Activated CD8-positive, alpha-beta memory T cell treated with anti-CD3 and anti-CD28 coated beads for 48 hours (primary cell): ENCODE results near the gene ACOX3.
"Not testable (repeated sequence)": the region's sequence is repeated elsewhere in the genome, so short reads cannot be mapped to it uniquely, and the experiment has no call there.

Experiments used
- DNase-seq, 3 experiments: peaks; one replicate each; pipeline ENCODE4 v3.0.0-alpha.2; 2020; ENCODE audit warnings: low read depth in 2 of 3, low spot score in 2 of 3

The ACOX3 gene

DNA sequence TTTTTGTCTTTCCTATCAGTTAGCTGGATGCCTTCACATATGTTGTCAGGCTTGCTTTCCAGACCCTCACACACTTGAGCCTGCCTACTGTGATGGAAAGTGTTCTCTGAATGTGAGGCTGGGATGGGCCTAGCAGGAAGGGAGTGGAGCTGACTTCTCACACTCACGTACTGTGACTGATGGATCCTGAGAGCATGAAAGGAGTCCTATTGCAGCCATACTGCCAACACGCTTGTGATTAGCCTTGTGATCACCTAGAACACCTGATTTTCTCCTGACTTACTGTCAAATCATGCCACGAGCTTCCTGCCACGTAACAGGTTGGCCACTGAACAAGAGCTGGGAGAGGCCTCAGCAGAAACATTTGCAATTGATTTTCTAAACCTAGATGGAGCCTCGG, 49.9 kb downstream of the ACOX3 start:
- no peak for DNase-seq

- no peak for DNase-seq
These were observed 52.0 kb downstream of the ACOX3 start for GRCh38 chr4:8388528-8388870.

DNA sequence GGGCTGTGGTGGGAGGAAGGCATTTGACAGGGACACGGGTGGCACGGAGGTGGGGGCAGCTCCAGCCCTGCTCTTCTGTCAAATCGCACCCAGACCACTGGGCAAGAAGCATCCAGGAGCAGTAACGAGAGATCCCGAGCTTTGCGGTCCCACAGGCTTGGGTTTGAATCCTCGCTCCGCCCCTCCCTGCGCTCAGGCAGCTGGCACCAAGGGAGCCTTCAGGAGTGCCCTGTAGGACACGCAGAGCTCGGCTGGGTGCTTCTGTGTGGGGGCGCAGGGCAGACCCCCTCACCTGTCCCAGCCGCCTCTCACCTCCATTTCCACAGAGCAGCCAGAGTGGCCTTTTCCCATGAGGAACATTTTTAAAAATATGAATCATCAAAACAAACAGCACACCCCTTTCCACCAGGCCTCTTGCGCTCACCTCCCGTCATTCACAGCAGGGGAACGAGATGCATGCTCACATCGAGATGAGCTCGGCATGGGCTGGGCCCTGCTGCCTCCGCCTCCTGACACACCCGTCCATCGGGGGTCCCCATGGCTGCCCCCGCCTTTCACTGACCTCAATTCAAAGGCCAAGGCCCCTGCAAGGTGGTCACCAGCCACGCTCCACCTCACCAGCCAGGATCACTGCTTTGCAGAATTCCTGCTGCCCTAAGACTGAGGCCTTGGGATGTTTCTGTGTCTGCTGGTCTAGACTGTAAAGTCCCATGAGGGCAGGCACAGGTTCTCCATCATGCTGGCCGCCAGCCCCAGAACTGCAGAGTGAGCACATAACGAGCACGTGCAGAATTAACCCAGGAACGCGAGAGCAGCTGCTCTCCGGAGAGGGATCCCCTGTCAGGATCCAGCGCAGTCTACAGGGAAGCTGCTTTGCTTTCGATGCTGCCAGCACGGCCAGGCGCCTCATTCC, 52.7 kb downstream of the ACOX3 start:
- no peak for DNase-seq

DNA sequence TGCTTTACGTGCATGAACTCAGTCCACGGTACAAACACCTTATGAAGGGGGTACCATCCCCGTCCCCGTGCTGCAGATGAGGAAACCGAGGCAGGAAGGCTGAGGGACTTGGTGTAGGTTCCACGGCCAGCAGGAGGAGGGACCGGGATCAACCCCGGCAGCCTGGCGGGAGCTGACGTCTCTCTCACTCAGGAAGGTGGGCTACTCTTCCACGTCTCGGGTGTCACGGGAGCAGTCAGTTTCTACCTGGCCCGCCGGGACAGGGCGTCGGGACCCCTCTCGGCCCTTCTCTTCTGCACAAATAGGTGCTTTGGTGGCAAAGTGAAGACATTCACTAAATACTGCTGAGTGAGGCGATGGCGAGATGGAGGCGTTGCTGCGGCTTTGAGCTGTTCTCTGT, 53.3 kb downstream of the ACOX3 start:
- no peak for DNase-seq

GRCh38 chr4:8386731-8387130, 53.8 kb downstream of the ACOX3 start:
- no peak for DNase-seq

DNA sequence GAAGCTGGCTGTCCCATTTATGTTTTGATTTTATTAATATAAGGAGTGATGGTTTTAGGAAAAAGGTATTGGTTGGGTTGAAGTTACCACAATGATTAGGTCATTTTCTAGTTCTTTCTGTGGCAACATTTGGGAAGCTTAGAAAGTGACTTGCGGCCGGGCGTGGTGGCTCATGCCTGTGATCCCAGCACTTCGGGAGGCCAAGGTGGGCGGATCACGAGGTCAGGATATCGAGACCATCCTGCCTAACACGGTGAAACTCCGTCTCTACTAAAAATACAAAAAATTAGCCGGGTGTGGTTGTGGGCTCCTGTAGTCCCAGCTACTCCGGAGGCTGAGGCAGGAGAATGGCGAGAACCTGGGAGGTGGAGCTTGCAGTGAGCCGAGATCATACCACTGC, 54.4 kb downstream of the ACOX3 start:
- not testable (repeated sequence) for DNase-seq

- DNase-seq, result no peak
These were observed 54.9 kb downstream of the ACOX3 start for GRCh38 chr4:8385611-8386010.

DNA sequence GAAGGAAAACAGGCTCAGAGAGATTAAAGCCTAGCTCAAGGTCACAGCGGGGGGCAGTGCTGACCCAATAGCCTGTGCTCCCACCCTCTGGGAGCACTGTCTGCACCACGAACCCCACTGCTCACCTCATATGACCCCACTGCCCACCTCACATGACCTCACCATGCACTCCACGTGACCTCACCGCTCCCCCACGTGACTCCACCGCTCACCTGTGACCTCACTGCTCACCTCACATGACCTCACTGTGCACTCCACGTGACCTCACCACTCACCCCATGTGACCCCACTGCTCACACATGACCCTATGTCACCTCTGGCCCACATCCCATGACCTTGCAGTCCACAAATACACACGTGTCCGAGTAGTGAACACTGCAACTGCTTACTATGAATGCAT, 55.4 kb downstream of the ACOX3 start:
- no peak for DNase-seq

DNA sequence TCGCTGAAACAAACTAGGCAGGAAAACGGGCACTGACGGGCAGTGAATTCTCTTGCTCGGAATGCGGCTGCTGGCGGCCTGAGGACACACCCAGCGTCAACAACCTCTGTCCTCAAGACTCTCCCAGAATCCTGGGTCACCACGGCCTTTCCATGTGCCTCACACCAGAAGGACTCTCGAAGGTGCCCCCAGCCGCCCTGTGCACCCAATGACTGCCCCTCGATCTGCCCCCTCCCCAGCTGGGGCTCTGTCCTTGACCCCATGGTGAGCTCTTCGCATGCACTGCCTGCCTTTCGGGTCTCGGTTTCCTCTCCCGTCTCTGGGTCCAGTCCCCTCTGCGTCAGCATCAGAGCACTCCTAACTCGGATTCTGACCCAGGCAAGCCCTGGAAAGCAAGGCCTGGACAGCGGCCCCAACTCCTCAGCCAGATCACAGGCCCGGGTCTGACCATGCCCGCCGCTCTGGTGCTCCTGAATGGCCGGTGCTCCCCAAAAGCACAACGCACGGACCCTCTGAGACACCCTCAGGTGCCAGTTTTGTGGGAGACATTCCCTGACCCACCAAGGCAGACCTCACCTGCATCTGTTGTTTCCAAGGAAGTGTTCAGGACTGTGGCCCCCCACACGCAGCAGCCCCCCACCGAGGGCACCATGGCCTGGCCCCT, 56.0 kb downstream of the ACOX3 start:
- DNase-seq, result no peak

GRCh38 chr4:8383451-8384160, 56.9 kb downstream of the ACOX3 start:
- DNase-seq, result no peak

GRCh38 chr4:8383016-8383415, 57.5 kb downstream of the ACOX3 start:
- no peak for DNase-seq

DNA sequence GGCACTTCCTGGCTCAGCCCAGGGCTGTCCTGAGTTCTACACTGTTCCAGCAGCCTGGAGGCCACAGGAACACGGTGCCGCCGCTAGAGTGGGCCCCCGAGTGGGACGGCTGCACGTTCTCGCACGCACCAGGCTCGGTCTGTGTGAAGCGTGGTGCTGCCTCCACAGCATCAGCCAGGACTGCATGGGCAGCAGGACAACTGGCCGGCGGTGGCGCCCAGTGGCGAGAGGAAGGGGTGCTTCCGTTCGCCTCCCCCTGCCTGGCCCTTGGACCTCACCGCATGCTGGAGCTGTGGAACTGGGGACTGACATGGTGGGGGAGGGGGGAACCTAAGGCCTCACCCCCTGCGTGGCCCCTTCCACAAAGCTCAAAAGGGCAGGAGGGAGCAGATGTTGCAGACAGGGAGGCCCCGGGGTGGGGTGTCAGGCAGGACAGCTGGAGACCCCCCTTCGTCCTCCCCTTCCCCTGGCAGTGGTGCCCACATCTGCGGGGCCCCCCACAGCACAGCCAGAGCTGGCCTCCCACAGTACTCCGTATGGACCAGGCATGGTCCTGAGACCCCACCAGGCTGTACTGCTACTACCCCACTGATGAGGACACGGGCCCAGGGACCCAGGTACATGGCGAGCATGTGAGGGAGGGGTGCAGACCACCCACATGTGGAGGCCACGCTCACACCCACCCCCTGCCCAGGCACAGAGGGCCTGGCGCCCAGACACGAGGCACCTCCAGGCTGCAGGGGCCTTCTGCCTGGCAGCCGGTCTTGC, 58.5 kb downstream of the ACOX3 start:
- no peak for DNase-seq

- no peak for DNase-seq
These were observed 59.8 kb downstream of the ACOX3 start for GRCh38 chr4:8380511-8381415.

DNA sequence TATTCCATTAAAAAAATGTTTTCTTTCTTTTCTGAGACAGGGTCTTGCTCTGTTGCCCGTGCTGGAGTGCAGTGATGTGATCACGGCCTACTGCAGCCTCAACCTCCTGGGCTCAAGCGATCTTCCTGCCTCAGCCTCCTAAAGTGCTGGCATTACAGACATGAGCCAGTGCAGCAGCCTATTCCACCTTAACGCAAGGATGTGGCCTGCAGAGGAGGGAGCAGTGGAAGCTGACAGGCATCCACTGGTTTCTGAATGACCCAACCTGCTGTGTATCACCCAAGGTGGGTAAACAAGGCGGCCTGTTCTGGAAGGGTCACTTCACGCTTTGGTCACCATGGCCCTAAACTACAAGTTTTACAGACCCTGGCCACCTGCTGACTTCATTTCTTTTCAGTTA, 60.8 kb downstream of the ACOX3 start:
- no peak for DNase-seq

GRCh38 chr4:8379281-8379680, 61.2 kb downstream of the ACOX3 start:
- no peak for DNase-seq

DNA sequence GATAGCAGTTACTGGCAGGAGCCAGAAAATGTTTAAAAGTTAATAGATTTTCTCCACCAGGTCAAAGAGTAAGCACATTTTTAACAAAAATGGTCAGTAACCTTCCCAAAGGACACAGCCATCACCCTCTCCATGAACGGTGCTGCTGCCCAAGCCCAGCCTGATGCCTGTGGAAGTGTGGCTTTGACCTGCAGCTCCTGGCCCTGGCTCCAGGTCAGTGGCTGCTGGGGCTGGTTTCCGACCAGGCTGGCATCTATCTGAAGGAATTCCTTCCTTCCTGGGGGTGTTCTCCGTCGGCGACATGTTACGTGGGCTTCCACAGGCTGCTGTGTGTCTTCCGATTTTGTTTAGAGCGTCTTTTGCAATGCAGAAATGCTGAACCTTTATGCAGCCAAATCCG, 61.7 kb downstream of the ACOX3 start:
- DNase-seq, result no peak

DNA sequence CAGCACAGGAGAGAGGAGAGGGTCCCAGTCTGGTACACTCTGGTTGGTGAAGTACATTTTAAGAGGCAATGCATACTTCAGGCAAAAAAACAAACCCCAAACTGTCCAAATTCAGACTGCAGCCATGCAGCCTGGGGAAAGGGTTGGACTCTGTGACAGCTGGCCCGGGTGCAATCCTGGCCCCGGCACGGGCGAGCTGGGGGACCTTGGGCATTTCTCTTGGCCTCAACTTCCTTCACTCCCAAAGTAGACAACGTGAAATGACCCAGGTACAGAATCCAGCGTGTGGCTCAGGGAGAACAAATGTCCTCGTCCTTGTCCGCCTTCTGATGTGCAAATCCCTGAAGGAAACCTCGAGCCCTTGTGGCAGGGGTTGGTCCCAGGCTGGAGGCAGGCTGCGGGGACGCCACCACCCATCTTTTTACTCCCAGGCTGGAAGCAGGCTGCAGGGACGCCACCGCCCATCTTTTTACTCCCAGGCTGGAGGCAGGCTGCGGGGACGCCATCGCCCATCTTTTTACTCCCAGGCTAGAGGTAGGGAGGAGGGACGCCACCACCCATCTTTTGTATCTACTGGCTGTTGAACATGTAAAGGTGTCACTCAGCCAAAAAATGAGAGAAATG, 62.3 kb downstream of the ACOX3 start:
- DNase-seq, result no peak

GRCh38 chr4:8377103-8378075, 63.1 kb downstream of the ACOX3 start:
- no peak for DNase-seq
